Measurements from ENCODE around the gene DHRS13. TPM values are rescaled to one million over a fixed set of nuclear protein-coding genes. Genes with fewer than 3 reads are reported as not detected.

DHRS13 gene
- total and polyA plus RNA-seq, 2 donors (not counting 3 experiments of a cell fraction or from before 2014, with no cell fraction given), result 7.2 to 9.3 TPM

- intact Hi-C loops (cut with micrococcal nuclease), result loop anchor here (2.0 kb wide), 2 partner anchors 53 to 175 kb away; partner anchors contain the start of gene TLCD1
Measured at GRCh38 chr17:28901866-28902818, 737 bp downstream of the DHRS13 start.

More at GRCh38 chr17:28901866-28902818, 737 bp downstream of the DHRS13 start:
- Histone ChIP-seq H3K27ac (ENCODE audit: insufficient read depth, low read depth, low read length) (peak overlapping the region; percentile 15), H4K20me1 (replicated peaks; ENCODE audit: control insufficient read depth, extremely low read depth, insufficient read depth, low read length) (no peaks in the 10 kb centered on the region), H3K27me3 (ENCODE audit: control insufficient read depth in 2 of 2, insufficient read depth in 2 of 2, low read length in 2 of 2) (no peaks in the 10 kb centered on the region), H3K4me1 (ENCODE audit: control insufficient read depth, extremely low read depth, insufficient read depth, low read length) (peaks cover 17% of the 10 kb centered on the region), H3K9ac (replicated peaks; ENCODE audit: extremely low read depth, insufficient read depth, low read length) (peak overlapping the region; percentile 62), H3K9me3 (replicated peaks; ENCODE audit: control insufficient read depth, insufficient read depth, low read length) (no peaks in the 10 kb centered on the region), H3K79me2 (ENCODE audit: control insufficient read depth, insufficient read depth, low read length) (no peaks in the 10 kb centered on the region), H3K4me3 (replicated peaks in 1 of 3; ENCODE audit: insufficient read depth in 1 of 3, low read depth in 1 of 3, low read length in 3 of 3) (peak overlapping the region; percentile 45 to 67 (median 59)), H3K36me3 (ENCODE audit: control insufficient read depth in 2 of 2, extremely low read depth in 1 of 2, insufficient read depth in 2 of 2, low read length in 2 of 2) (peaks cover 1 to 11% of the 10 kb centered on the region in 2 experiments), H3K4me2 (ENCODE audit: insufficient read depth, low read length) (peak overlapping the region; percentile 92), H2AFZ (ENCODE audit: low read depth, low read length) (peak overlapping the region; percentile 85), H3K9me1 (replicated peaks; ENCODE audit: control insufficient read depth, extremely low read depth, insufficient read depth, low read length) (no peaks in the 10 kb centered on the region)
- dilution Hi-C loops (cut with MboI; ENCODE audit: extremely low pct_ligation_motif_present, low sequenced_read_pairs), result no loop called here
- no TSS peak for BruUV-seq (replicated peaks)
- DNase-seq (ENCODE audit: low read depth, low spot score) (no peak), FAIRE-seq (peak; percentile 77)
- ChIA-PET CTCF (interaction anchor here (0.6 to 2.6 kb wide), 20 partner anchors 9 to 215 kb away, joined by 3 to 25 read pairs (median 6); partner anchors contain the start of genes FAM222B, PROCA1 and TLCD1), POLR2A (interaction anchor here (0.5 to 1.4 kb wide), 2 partner anchors 9 to 79 kb away, joined by 3 to 4 read pairs; no protein-coding TSS in a partner anchor)
- TF ChIP-seq GATA2 (IDR thresholded peaks at IDR 0.05; ENCODE audit: insufficient read depth, insufficient read length, low read depth, low read length) (no peak), POLR2A (IDR thresholded peaks at IDR 0.05; ENCODE audit: low read depth, low read length) (no peak), EZH2 (IDR thresholded peaks at IDR 0.05; ENCODE audit: borderline replicate concordance, low read depth, low read length, severe bottlenecking) (no peak), POLR2AphosphoS5 (IDR thresholded peaks at IDR 0.05; ENCODE audit: insufficient read depth, low read depth, low read length) (no peak), MAX (IDR thresholded peaks at IDR 0.05; ENCODE audit: insufficient read depth, insufficient read length) (no peak), JUN (IDR thresholded peaks at IDR 0.05; ENCODE audit: borderline replicate concordance, insufficient read depth, insufficient read length, low read depth) (no peak), MYC (IDR thresholded peaks at IDR 0.05; ENCODE audit: low read depth, low read length) (no peak), FOS (IDR thresholded peaks at IDR 0.05; ENCODE audit: borderline replicate concordance, insufficient read depth, low read length) (no peak), CTCF (IDR thresholded peaks at IDR 0.05; ENCODE audit: extremely low read depth in 1 of 2, insufficient read depth in 1 of 2, low read depth in 1 of 2, low read length in 2 of 2) (no peak)

Data from endothelial cell of umbilical vein (primary cell).